GM21381 (cell line): ENCODE data around the gene FLACC1.
"Not testable (repeated sequence)": the region's sequence is repeated elsewhere in the genome, so short reads cannot be mapped to it uniquely, and the experiment has no call there.

Source experiments
- ATAC-seq: cut with Tn5 transposase; IDR thresholded peaks from one replicate; pipeline ENCODE4 v1.9.1; 2021; ENCODE audit warnings: mild to moderate bottlenecking, moderate library complexity; ENCODE audit not compliant: unreplicated experiment

The FLACC1 gene

GRCh38 chr2:201357221-201357620, at the start of gene FLACC1:
TSS of gene FLACC1 (minus strand) at chr2:201357345. CDS start at chr2:201351404, 5,941 bp downstream.
- no peak for ATAC-seq

GRCh38 chr2:201406077-201406662, 49.0 kb upstream of the FLACC1 start:
- no peak for ATAC-seq

- ATAC-seq: no peak
Observed at GRCh38 chr2:201404699-201405280, 47.6 kb upstream of the FLACC1 start.

DNA sequence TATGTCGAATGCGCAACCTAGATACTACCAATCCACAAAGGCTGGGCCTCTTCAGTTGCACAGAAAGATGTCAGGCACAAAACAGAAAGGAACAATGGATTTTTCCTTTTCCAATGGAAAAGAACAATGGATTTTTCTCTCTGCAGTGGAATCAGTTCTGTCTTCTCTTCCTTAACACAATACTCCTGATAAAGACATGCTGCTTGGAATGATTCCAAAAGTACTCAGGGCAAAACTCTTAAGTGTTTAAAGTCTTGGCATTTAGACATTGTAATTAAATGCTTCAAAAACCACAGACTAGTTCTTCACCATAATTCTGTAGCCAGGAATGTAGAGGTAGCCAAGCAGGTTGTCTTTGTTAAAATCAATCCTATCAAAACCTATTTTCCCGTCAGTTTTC, 46.7 kb upstream of the FLACC1 start:
- ATAC-seq: no peak

GRCh38 chr2:201402651-201403562, 45.8 kb upstream of the FLACC1 start:
- ATAC-seq: no peak

DNA sequence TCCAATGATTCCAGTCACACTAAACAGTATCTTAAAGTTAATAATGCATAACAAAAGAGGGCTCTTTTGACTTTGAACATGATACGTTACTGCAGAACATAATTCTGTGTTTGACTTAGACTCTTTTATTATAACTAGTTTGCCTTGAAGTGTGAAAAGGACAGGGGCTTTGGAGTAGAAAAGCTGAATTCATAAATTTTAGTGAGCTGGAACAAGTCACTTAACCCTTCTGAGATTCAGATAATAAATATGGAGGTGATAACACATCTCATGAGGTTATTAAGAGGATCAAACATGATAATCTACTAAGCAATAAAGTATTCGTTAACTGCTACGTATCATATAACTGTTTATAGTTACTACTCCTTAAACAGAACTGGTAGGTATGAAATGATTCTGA, 44.7 kb upstream of the FLACC1 start:
- ATAC-seq: no peak

DNA sequence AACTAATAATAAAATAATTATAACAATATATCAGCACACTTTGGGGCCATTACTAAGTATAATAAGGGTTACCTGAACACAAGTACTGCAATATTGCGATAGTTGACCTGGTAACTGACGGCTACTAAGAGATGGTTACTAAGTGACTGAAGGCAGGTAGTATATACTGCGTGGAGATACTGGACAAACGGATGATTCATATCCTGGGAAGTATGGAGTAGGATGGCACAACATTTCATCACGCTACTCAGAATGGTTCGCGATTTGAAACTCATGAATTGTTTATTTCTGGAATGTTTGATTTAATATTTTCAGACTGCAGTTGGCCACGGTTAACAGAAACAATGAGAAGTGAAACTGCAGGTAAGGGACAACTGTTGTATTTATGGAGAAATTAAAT, 39.5 kb upstream of the FLACC1 start:
- no peak for ATAC-seq

DNA sequence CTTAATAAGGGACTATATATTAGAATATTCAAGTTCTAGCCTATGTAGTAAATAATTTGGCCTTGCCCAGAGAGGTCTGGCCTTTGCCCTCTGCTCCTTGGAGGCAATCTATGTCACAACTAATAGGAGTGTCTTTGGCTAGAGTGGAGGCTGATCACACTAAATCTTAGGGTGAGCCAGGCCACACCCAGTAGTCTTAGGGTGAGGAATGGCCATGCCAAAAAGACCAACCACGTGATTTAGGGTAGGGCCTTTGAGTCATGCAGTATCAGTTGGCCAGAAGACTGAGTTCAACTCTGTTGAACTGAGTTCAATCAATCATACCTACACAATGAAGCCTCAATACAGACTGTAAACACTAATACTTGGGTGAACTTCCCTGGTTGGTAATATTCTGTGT, 26.0 kb upstream of the FLACC1 start:
- no peak for ATAC-seq

DNA sequence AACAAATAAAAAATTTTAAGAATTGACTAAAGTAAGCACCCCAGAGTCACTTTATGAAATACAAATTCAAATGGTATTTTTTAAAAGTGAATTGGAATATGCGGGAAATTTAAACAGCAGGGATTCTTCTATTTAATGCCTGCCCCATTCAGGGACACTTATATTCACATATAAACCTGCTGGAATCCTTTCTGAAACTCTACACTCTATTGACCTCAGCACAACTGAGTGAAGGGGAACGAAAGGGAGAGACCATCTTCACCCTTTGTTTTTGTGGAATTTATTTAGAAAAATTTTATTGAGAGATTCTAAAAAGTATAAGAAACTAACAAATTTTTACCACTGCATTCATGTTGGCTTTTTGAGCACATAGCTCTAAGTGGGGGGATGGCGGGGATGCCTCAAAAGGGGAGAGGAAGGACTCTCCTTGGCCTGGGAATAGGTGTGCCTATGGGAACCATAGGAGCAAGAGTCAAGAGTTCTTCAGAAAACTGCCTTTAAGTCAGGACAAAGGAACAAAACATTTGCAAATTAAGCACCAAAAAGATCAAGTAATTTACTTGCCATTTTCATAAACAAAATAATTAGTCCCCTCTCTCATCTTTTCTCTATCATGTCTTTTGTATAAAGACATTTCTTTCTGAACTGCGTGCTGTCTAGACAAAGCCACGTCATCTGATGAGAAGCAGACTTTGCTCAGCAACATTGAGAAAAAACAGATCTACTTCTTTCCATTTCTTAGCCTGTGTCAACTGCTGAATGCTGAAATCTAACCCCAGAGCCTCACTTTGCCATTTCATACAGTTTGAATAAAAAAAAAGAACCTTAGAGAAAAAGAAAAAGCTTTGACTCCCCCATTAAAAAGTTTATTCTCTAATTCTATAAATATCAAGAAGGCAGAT, 21.6 kb upstream of the FLACC1 start:
- no peak for ATAC-seq

DNA sequence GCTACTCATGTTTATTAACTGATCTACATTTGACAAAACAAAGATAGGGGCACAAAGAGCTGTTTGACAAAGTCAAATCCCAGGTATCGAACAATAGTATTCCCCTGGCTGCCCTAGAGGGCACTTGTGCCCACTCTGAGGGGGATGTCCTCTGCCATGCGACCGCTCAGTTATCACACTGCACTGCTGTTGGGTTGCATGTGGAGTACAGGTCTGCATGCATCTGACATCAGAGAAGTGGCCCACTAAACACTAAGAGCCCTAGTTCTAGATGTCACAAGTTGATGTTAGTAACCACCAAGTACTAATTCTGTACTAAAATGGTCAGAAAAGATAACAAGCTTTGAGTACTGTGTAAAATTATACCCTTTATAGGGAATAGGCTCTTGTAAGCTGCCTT, 20.1 kb upstream of the FLACC1 start:
- ATAC-seq: no peak

DNA sequence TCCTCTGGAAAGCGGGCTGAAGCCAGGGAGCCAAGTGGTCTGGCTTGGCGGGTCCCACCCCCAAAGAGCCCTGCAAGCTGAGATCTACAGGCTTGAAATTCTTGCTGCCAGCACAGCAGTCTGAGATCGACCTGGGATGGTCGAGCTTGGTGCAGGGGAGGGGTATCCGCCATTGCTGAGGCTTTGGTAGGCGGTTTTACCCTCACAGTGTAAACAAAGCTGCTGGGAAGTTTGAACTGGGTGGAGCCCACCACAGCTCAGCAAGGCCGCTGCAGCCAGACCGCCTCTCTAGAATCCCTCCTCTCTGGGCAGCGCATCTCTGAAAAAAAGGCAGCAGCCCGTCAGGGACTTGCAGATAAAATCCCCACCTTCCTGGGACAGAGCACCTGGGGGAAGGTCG, 12.6 kb upstream of the FLACC1 start:
- no peak for ATAC-seq

DNA sequence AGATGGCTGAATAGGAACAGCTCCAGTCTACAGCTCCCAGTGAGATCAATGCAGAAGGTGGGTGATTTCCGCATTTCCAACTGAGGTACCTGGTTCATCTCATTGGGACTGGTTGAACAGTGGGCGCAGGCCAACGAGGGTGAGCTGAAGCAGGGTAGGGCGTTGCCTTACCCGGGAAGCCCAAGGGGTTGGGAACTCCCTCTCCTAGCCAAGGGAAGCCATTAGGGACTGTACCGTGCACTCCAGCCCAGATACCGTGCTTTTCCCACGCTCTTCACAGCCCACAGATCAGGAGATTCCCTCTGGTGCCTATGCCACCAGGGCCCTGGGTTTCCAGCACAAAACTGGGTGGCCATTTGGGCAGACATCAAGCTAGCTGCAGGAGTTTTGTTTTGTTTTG, 12.2 kb upstream of the FLACC1 start:
- ATAC-seq: not testable (repeated sequence)

DNA sequence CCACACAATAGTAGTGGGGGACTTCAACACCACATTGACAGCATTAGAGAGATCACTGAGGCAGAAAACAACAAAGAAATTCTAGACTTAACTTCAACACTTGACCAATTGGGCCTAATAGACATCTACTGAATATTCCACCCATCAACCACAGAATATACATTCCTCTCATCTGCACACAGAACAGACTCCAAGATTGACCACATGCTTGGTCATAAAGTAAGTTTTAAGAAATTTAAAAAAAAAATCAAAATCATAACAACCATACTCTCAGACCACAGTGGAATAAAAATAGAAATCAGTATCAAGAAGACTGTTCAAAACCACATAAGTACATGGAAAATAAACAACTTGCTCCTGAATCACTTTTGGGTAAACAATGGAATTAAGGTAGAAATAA, 9.0 kb upstream of the FLACC1 start:
- no peak for ATAC-seq

DNA sequence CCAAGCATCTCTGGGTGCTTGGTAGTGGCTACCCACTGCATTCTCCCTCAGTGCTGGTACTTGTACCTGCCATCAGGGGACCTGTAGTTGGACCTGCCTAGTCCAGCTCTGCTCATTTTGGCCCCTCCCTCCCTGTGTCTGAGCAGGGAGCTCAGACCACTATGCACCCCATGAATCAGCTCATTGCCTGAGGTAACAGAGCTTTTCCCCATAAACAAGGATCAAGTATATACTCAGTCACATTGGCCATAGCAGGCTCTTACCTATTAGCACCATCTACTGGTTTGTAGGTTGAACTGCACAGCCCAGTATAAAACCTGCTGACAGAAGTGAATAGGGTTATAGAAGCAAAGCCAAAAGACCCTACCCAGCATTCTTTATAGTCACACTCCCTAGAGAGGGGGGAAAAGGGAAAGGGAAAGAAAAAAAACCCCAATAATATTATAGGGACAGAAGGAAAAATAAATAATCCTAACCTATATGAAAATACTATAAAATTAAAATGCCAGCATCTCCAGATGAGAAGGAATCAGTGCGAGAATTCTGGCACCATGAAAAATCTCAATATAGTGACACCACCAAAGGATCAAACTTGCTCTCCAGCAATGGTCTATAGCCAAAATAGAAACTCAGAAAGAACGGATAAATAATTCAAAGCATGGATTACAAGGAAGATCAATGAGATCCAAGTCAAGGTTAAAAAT, 6.9 kb upstream of the FLACC1 start:
- ATAC-seq: peak; percentile 57

- no peak for ATAC-seq
Observed at GRCh38 chr2:201362396-201362795, 5.3 kb upstream of the FLACC1 start.

DNA sequence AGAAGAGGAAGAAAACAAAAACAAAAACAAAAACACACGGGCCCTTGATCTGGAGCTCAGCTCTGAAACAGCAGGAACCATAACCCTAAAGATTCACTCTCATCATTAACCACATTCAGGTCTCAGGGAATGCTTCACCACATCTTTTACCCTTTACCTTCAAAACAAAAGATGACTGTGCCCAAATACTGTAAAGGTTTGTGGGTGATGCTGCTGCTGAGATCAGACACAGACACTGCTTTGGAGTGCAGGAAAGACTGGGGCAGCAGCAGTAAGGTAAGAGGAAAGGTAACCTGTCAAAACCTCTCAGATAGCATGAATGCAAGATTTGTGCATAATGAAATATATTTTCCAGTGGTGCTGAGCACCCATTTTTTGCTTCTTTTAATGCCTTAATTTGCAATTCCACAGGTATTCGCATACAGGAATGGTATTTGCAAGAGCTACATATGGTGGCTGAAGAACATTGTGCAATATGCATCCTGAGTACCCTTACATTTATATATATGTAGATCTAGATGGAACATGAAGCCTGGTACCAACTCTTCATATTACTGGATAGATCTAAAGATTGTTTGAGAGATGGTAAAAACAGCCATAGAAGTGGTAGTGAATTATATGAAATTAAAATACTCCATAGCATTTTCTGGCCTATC, 4.1 kb upstream of the FLACC1 start:
- no peak for ATAC-seq

DNA sequence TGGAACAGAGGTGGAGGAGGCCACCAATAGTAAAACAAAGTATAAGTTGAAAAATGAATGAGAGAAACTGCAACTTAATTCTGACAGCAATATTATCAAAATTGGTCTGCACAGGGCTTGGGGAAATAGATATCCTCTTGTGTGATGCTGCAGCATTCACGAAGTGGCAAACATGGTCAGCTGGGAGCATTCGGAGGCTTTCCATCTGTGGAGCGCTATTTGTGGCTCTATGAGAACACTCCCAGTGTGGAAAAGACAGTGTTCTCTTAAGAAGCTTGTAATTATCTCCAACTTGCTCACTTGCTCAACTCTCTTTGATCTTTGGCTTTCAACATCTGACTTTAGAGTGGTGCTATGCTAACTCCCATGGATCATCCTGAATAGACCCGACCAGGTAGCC, 3.1 kb upstream of the FLACC1 start:
- no peak for ATAC-seq

GRCh38 chr2:201358684-201359083, 1.5 kb upstream of the FLACC1 start:
- ATAC-seq: no peak

DNA sequence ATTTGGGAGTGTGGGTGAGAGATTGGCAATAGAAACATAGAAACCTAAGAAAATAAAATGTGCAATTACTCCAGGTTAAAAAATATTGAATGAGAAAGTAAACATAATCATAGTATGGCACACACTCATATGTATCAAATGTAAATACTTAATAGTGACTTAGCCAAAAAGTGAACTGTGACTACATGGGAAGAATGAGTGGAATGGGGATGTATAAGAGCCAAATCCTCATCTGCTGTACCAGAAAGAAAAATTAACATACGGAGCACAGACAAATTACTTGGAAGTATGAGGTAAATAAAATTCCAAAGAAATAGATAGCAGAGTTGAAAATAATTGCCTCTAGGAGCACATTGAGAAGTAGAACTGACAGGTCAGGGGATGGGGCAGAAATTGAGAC, 4.0 kb downstream of the FLACC1 start:
- no peak for ATAC-seq

- ATAC-seq: no peak
Observed at GRCh38 chr2:201350879-201351278, 6.3 kb downstream of the FLACC1 start.
